ENCODE results near the gene OR52N4.

DNA sequence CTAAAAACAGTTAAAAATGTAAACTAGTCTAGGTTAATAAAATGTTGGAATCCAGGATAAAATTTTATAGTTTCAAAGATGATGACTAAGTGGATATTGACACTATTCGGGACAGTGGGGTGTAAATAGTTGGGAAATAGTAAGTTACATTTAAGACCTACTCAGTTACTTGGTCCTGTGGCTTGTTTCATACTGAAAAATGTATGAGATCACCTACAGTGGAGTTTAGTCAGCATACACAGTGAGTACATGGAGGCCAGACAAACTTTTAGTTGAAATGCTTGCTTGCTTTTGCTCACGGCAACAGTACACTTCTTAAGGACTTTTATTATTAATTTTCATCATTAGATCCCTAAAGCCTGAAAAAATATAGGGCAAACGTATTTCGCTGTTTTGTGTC is 48.4 kb upstream of the OR52N4 start:
- TF ChIP-seq EZH2 (IDR thresholded peaks at IDR 0.05; ENCODE audit: low read length, missing control alignments) (no peak), CTCF (conservative IDR thresholded peaks at IDR 0.05 in 1 of 2, IDR thresholded peaks at IDR 0.05 in 1 of 2; ENCODE audit: low read depth in 1 of 2, low read length in 2 of 2) (no peak)
